Right ventricle myocardium superior (tissue), 1 donor: ENCODE data around the gene PCNT. TPM values are rescaled to one million over a fixed set of nuclear protein-coding genes. Genes with fewer than 3 reads are reported as not detected.

ENCODE experiments used
- ATAC-seq: fragments of 200-7000 bp; cut with Tn5 transposase; one replicate; pipeline ENCODE4 v1.9.1; 2020; ENCODE audit warnings: mild to moderate bottlenecking; ENCODE audit not compliant: poor library complexity
- DNase-seq: peaks from one replicate; pipeline ENCODE4 v3.0.0-alpha.2; 2020
- intact Hi-C: fragments of 100-400 bp; cut with DNase I; formaldehyde crosslinking; loops from one replicate; pipeline ENCODE4 v1.11.2; 2022
- total RNA-seq: library from RNA; stranded (reverse); fragmentation: NEBNext Ultra II Directional; extraction: Animal tissue kit (Norgen Biotek cat#: 25700); gene quantifications from one replicate; pipeline ENCODE4 v1.2.1, GENCODE V29; 2021
- donor health status: DM: no; HTN: yes; CAD: no; lungs with severe emphysema.

PCNT gene
- total RNA-seq, 1 donor from 2014 or later: 28.9 TPM

GRCh38 chr21:46352164-46352515, 28.2 kb downstream of the PCNT start:
- DNase-seq: no peak
- no peak for ATAC-seq
- intact Hi-C loops: no loop called here

DNA sequence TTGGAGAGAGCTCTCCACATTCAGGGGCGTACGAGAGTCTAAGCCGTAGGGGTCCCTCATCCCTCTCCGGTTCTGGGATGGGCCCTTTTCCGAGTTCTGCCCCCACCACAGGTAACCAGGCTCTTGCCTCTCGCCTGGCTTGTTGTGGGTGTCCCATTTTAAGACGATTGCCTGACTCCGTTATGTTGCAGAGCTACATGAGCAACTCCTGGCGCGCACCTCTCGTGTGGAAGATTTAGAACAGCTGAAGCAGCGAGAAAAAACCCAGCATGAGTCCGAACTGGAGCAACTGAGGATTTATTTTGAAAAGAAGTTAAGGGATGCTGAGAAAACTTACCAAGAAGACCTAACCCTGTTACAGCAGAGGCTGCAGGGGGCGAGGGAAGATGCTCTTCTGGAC, 29.0 kb downstream of the PCNT start:
- ATAC-seq (no peak), DNase-seq (no peak)
- intact Hi-C loops: no loop called here

- intact Hi-C loops: no loop called here
- ATAC-seq (no peak), DNase-seq (no peak)
Measured at GRCh38 chr21:46354046-46354445, 30.1 kb downstream of the PCNT start.

DNA sequence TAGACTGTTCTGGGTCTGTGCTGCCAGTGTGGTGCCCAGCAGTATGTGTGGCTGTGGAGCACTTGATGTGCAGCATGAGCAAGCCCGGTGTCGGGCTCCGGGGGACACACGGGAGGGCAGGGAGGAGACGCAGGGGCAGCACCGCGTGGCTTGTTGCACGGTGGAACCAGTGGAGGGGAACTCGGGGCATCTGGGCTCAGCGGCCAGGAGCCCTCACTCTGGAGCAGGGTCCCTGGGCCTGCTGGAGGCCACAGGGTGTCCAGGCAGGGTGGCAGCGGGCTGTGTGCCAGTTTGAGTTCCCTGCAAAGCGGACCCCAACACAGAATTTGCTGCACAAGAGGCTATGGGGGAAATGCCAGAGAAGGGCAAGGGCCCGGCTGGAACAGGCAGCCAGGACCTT, 30.6 kb downstream of the PCNT start:
- intact Hi-C loops: no loop called here
- ATAC-seq (no peak), DNase-seq (no peak)

- DNase-seq: no peak
- intact Hi-C loops: no loop called here
Measured at GRCh38 chr21:46355161-46356004, 31.4 kb downstream of the PCNT start.

GRCh38 chr21:46356005-46356338, 32.0 kb downstream of the PCNT start:
- intact Hi-C loops: no loop called here
- ATAC-seq: no peak
- DNase-seq: no peak

More at GRCh38 chr21:46355161-46356004, 31.4 kb downstream of the PCNT start:
- no peak for ATAC-seq

DNA sequence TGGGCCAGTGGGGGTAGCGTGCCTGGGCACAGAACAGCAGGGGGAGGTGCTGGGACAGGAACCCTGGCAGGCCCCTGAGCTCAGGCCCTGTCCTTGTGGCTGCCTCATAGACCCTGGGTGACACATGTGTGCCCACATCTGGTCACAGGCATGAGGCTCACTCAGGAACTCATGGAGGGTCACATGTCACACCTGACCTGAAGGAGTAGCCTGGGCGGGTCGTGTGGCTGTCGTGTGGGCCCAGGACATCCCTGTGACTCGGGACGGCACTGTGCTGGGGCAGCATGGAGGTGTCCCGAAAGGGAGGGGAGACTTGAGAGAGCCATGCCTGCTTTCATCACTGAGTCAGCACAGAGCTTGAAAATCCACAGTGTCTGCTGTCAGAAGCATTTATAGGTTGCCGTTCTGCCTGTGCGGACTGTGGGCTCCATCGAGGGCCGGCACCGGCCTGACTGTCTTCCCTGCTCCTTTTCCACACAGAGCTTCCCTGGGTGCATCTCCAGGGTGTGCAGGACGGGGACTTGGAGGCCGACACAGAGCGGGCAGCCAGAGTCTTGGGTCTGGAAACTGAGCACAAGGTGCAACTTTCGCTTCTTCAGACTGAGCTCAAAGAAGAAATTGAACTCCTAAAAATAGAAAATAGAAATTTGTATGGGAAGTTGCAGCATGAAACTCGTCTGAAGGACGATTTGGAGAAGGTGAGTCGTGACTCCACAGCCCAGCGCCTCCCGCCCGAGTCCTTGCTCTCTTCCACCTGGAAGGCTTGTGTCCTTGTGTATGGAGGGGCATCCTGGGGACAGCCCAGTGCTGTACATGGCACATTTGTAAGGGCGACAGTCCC, 32.8 kb downstream of the PCNT start:
- DNase-seq (no peak), ATAC-seq (no peak)
- intact Hi-C loops: no loop called here

GRCh38 chr21:46357335-46357604, 33.3 kb downstream of the PCNT start:
- DNase-seq (no peak), ATAC-seq (no peak)
- intact Hi-C loops: no loop called here

DNA sequence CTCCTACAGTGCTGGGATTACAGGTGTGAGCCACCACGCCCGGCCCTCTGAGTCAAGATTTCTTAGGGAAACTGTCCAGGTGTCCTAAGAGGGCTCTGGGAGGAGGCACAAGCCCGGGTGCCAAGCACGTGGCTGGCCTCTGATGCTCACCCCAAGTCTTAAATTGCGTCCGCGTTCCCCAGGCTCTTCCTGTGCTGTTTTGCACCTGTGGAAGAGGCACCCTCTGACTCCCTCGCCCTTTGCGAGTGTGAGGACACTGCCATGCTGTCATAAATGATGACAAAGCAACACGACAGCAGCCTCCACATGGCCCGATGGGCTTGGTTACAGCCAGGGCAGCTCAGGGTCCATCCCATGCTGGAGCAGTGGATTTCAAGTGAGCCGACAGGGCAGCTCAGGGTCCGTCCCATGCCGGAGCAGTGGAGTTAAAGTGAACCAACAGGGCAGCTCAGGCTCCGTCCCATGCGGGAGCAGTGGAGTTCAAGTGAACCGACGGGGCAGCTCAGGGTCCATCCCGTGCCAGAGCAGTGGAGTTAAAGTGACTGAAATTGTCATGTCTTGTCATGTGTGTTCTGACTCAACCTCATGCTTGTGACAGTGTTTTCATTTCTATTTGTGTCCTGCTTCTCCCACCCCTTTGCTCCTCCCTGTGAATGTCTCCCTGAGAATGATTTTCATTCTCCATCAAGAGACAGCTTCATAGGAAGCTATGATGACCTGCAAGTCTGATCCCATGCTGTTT, 33.9 kb downstream of the PCNT start:
- intact Hi-C loops: no loop called here
- peak; percentile 16 for DNase-seq

DNA sequence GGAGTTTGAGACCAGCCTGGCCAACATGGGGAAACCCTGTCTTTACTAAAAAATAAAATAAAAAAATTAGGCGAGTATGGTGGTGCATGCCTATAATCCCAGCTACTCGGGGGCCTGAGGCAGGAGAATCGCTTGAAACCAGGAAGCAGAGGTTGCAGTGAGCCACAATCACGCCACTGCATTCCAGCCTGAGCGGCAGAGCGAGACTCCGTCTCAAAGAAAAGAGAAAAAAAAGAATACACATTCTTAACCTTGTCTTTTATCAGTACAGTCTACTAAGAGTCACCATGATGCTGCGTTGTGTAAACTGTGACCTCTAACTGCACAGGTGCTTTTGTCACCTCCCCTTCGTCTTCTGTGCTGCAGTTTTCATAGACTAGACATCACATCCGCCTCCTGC, 37.2 kb downstream of the PCNT start:
- DNase-seq (peak; percentile 2), ATAC-seq (no peak)
- intact Hi-C loops: no loop called here

More for the DNA sequence above, 33.9 kb downstream of the PCNT start:
- no peak for ATAC-seq

DNA sequence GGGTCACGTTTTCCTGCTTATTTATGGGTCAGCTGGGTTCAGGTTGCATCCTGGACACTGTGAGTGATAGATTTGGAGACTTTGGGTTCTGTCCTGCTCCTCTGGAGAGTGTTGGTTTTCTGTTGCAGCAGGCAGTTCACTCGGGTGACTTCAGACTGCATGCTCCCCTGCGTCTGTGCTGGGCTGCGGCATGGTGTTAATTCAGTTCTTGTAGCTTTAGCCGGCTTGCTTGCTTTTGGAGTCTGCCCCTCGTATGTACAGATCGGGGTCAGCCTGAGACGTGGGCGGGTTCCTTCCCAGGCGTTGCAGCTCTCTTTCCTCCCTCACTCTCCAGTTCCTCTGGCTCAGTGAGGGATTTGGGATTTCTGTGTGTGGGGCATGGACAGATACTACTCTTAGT, 38.0 kb downstream of the PCNT start:
- ATAC-seq: no peak
- intact Hi-C loops: no loop called here
- DNase-seq: peak; percentile 3

- ATAC-seq: no peak
- DNase-seq: peak; percentile 20
- intact Hi-C loops: no loop called here
Measured at GRCh38 chr21:46362946-46363345, 39.0 kb downstream of the PCNT start.

DNA sequence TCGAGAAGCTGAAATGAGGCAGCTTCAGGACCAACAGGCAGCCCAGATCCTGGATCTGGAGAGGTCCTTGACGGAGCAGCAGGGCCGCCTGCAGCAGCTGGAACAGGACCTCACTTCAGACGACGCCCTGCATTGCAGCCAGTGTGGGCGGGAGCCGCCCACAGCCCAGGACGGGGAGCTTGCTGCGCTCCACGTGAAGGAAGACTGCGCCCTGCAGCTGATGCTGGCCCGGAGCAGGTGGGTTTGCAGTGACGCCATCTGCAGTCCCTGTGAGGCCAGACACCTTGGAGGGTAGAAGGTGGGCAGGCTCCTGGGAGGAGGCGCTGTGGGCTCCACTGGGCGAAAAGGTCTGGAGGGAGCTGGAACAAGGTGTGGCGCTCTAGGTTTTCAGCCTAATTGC, 39.7 kb downstream of the PCNT start:
- DNase-seq: peak; percentile 14
- no peak for ATAC-seq
- intact Hi-C loops: no loop called here

GRCh38 chr21:46366091-46366490, 42.1 kb downstream of the PCNT start:
- ATAC-seq: no peak
- intact Hi-C loops: no loop called here
- DNase-seq: peak; percentile 6

DNA sequence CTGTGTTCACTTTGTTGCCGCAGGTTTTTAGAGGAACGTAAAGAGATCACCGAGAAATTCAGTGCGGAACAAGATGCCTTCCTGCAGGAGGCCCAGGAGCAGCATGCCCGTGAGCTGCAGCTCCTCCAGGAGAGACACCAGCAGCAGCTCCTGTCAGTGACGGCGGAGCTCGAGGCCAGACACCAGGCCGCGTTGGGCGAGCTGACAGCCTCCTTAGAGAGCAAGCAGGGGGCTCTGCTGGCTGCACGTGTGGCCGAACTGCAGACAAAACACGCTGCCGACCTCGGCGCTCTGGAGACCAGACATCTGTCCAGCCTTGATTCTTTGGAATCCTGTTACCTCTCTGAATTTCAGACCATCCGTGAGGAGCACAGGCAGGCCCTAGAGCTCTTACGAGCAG, 42.6 kb downstream of the PCNT start:
- intact Hi-C loops: no loop called here
- no peak for ATAC-seq
- DNase-seq: no peak

DNA sequence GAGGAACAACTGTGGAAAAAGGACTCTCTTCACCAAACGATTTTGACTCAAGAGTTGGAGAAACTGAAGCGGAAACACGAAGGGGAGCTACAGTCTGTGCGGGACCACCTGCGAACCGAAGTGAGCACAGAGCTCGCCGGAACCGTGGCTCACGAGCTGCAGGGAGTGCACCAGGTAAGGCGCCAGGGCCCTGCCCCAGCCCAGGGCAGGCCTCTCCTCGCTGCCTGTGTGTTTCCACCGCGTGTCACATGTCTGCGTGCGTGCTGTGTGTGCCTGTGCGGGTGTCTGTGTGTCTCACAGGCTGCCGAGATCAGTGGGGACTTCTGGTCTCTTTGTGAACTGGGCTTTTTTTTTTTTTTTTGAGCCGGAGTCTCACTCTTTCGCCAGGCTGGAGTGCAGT, 43.0 kb downstream of the PCNT start:
- intact Hi-C loops: no loop called here
- ATAC-seq: no peak
- DNase-seq: no peak

GRCh38 chr21:46368533-46369285, 44.8 kb downstream of the PCNT start:
- no peak for ATAC-seq
- DNase-seq: no peak
- intact Hi-C loops: no loop called here

DNA sequence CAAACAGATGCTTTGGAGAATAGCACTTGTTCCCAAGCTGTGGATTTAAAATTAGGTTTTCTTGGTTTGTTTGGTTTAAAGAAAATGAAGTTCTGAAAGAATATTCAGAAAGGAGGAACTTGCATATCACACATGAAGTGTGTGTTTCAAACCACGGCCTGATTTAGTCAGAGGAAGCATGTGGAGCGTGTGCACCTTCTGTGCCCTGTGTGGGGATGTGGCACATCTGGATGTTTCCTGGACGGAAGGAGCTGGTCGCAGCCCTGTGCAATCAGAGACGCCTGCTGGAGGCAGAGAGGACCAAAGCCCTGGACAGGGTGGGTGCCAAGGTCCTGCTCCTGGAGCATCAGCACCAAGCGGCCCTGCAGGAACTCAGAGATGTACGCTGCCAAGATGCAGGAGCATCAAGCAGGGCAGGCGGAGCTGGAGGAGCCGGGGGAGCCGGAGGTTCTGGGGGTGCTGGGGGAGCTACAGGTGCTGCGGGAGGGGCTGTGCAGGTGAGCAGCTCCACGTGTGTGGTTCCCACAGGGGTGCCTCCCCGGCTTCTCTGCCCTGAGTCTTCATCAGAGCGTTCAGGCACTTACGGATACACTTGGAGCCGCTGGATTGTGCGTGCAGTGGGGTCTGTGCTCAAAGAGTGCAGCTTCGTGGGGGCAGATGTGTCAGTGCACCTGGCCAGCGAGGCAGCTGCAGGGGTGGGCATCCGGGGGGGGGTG, 45.7 kb downstream of the PCNT start:
- ATAC-seq: no peak
- DNase-seq: no peak
- intact Hi-C loops: no loop called here
